Activated naive CD8-positive, alpha-beta T cell treated with anti-CD3 and anti-CD28 coated beads, Interleukin-2, amount 10 ng/mL, durations not matched to agents 7 days and 5 days (primary cell): Measurements from ENCODE around the gene TTLL5. TPM values are rescaled to one million over a fixed set of nuclear protein-coding genes. Genes with fewer than 3 reads are reported as not detected.
"Not testable (repeated sequence)": the region's sequence is repeated elsewhere in the genome, so short reads cannot be mapped to it uniquely, and the experiment has no call there.

ENCODE experiments used
- ATAC-seq: fragments of 150-1000 bp; cut with Tn5 transposase; one replicate; pipeline ENCODE4 v1.10.0; 2021; ENCODE audit warnings: low read depth, moderate library complexity
- POLR2A ChIA-PET: fragments of 350-600 bp; sonication (Branson Sonifier 250); formaldehyde crosslinking; loops from one replicate; lab custom pipeline; 2021; ENCODE audit warnings: antibody characterized with exemption; lab: Charles Lee
- DNase-seq: peaks from one replicate; pipeline ENCODE4 v3.0.0; 2021
- H3K27ac Mint-ChIP-seq: one replicate; pipeline ENCODE4 v1.8.0; 2022; ENCODE audit warnings: mild to moderate bottlenecking, mixed read lengths
- H3K27me3 Mint-ChIP-seq: one replicate; pipeline ENCODE4 v1.8.0; 2022; ENCODE audit warnings: mild to moderate bottlenecking, moderate library complexity, mixed read lengths
- H3K36me3 Mint-ChIP-seq: one replicate; pipeline ENCODE4 v1.8.0; 2021; ENCODE audit warnings: mild to moderate bottlenecking, mixed read lengths
- H3K4me1 Mint-ChIP-seq: one replicate; pipeline ENCODE4 v1.8.0; 2021; ENCODE audit warnings: mixed read lengths
- H3K4me3 Mint-ChIP-seq: one replicate; pipeline ENCODE4 v1.8.0; 2022; ENCODE audit warnings: mild to moderate bottlenecking, moderate library complexity, mixed read lengths
- H3K9me3 Mint-ChIP-seq: one replicate; pipeline ENCODE4 v1.8.0; 2021; ENCODE audit warnings: mixed read lengths
- total RNA-seq, 2 experiments: library from RNA; stranded (reverse); gene quantifications; one replicate each; pipeline ENCODE4 v1.2.3, GENCODE V29; 2021

TTLL5 gene
- total RNA-seq, 2 experiments from 2014 or later, result 31.8 to 32.7 TPM

- peaks cover 49% of the 10 kb centered on the region for H3K36me3 Mint-ChIP-seq
- DNase-seq, H3K4me3 Mint-ChIP-seq, H3K27me3 Mint-ChIP-seq, H3K27ac Mint-ChIP-seq, H3K4me1 Mint-ChIP-seq, ATAC-seq, H3K9me3 Mint-ChIP-seq, POLR2A ChIA-PET: not testable (repeated sequence)
Measured at GRCh38 chr14:75695025-75695424, 34.0 kb downstream of the TTLL5 start.

DNA sequence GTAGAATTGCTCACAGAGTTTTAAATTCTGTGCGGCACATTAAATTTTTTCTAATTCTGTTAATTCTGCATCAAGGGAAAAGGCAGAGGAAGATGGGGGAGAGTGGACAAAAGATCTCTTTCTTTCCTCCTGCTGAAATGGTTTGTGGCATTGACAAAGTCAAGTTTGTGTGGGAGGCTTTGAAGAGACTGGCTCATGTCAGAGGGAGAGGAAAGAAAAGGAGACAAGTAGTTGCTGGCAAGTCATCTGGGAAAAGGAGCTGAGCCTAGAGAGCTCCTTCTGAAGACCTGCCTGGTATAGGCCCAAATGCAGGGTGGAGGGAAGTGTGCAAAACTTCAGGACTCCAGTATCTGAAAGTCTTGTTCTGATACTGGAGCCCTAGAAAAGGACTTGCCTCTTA, 36.3 kb downstream of the TTLL5 start:
- Mint-ChIP-seq H3K27ac (no peak overlapping the region), H3K4me1 (no peaks in the 10 kb centered on the region), H3K4me3 (no peak overlapping the region), H3K36me3 (peaks cover 49% of the 10 kb centered on the region), H3K27me3 (no peaks in the 10 kb centered on the region), H3K9me3 (no peaks in the 10 kb centered on the region)
- POLR2A ChIA-PET, result no interaction called here
- ATAC-seq, result no peak
- no peak for DNase-seq

- Mint-ChIP-seq H3K27me3 (no peaks in the 10 kb centered on the region), H3K9me3 (no peaks in the 10 kb centered on the region), H3K4me3 (no peak overlapping the region), H3K27ac (no peak overlapping the region), H3K36me3 (peaks cover 44% of the 10 kb centered on the region), H3K4me1 (no peaks in the 10 kb centered on the region)
- DNase-seq (no peak), ATAC-seq (no peak)
- POLR2A ChIA-PET, result no interaction called here
Measured at GRCh38 chr14:75697918-75698317, 36.9 kb downstream of the TTLL5 start.

- no peak for ATAC-seq
- H3K4me1 Mint-ChIP-seq, result no peaks in the 10 kb centered on the region
- no peak overlapping the region for H3K4me3 Mint-ChIP-seq
- H3K27ac Mint-ChIP-seq, result no peak overlapping the region
- H3K36me3 Mint-ChIP-seq, result peaks cover 34% of the 10 kb centered on the region
- no peak for DNase-seq
- POLR2A ChIA-PET, result no interaction called here
- H3K9me3 Mint-ChIP-seq, result no peaks in the 10 kb centered on the region
- no peaks in the 10 kb centered on the region for H3K27me3 Mint-ChIP-seq
Measured at GRCh38 chr14:75699331-75699730, 38.3 kb downstream of the TTLL5 start.

DNA sequence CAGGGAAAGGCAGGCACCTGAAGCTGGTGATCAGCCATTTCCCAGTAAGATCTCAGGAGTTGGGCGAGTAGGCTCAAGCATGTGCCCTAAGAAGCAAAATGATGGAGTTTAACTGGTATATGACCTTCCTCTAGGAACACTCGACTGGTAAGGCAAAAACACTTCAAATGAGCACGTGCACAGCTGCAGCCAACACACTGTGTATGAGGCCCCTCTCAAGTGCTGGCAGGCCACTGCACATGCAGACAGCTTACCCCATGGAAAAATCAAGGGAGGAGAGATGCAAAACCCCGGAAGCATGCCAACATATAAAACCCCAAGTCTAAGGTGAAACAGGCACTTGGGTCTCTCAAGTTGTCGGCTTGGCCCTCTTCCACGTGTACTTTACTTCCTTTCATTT, 39.2 kb downstream of the TTLL5 start:
- ATAC-seq (no peak), DNase-seq (no peak)
- no peak overlapping the region for H3K4me3 Mint-ChIP-seq
- H3K9me3 Mint-ChIP-seq, result no peaks in the 10 kb centered on the region
- H3K36me3 Mint-ChIP-seq, result peaks cover 25% of the 10 kb centered on the region
- H3K27ac Mint-ChIP-seq, result no peak overlapping the region
- no peaks in the 10 kb centered on the region for H3K4me1 Mint-ChIP-seq
- POLR2A ChIA-PET, result no interaction called here
- no peaks in the 10 kb centered on the region for H3K27me3 Mint-ChIP-seq

- Mint-ChIP-seq H3K4me1 (no peaks in the 10 kb centered on the region), H3K9me3 (no peaks in the 10 kb centered on the region), H3K36me3 (peaks cover 18% of the 10 kb centered on the region), H3K27me3 (no peaks in the 10 kb centered on the region), H3K4me3 (no peak overlapping the region), H3K27ac (no peak overlapping the region)
- DNase-seq (no peak), ATAC-seq (no peak)
- POLR2A ChIA-PET, result no interaction called here
Measured at GRCh38 chr14:75702122-75702521, 41.1 kb downstream of the TTLL5 start.

- no peak for DNase-seq
- POLR2A ChIA-PET, result no interaction called here
- Mint-ChIP-seq H3K27me3 (no peaks in the 10 kb centered on the region), H3K9me3 (no peaks in the 10 kb centered on the region), H3K4me1 (no peaks in the 10 kb centered on the region), H3K36me3 (peaks cover 18% of the 10 kb centered on the region), H3K4me3 (no peak overlapping the region), H3K27ac (no peak overlapping the region)
- ATAC-seq, result no peak
Measured at GRCh38 chr14:75702616-75703261, 41.7 kb downstream of the TTLL5 start.

- DNase-seq, result no peak
- Mint-ChIP-seq H3K36me3 (peaks cover 17% of the 10 kb centered on the region), H3K27ac (no peak overlapping the region), H3K4me1 (no peaks in the 10 kb centered on the region), H3K27me3 (no peaks in the 10 kb centered on the region), H3K4me3 (no peak overlapping the region), H3K9me3 (no peaks in the 10 kb centered on the region)
- ATAC-seq, result no peak
- POLR2A ChIA-PET, result no interaction called here
Measured at GRCh38 chr14:75703467-75703866, 42.4 kb downstream of the TTLL5 start.

DNA sequence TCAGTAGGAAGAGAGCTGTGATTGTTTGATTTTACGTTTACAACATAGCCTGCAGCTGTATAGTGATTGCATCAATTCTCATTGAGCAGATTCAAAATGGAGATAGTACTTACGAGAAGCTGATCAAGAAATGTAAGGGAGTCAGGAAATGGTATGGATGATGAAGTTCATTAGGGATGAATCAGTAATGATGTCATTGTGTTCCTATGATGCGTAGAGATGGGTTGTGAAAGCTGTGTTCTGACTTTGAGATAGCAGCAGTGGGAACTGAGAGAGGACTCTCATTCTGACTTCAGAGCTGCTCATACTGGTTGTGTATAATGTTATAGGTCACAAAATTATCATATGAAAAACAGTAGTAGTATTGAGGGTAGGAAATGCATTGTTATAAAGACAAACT, 44.0 kb downstream of the TTLL5 start:
- Mint-ChIP-seq H3K27ac (no peak overlapping the region), H3K4me1 (no peaks in the 10 kb centered on the region), H3K4me3 (no peak overlapping the region), H3K27me3 (no peaks in the 10 kb centered on the region), H3K9me3 (no peaks in the 10 kb centered on the region), H3K36me3 (peaks cover 10% of the 10 kb centered on the region)
- DNase-seq (no peak), ATAC-seq (no peak)
- POLR2A ChIA-PET, result no interaction called here

DNA sequence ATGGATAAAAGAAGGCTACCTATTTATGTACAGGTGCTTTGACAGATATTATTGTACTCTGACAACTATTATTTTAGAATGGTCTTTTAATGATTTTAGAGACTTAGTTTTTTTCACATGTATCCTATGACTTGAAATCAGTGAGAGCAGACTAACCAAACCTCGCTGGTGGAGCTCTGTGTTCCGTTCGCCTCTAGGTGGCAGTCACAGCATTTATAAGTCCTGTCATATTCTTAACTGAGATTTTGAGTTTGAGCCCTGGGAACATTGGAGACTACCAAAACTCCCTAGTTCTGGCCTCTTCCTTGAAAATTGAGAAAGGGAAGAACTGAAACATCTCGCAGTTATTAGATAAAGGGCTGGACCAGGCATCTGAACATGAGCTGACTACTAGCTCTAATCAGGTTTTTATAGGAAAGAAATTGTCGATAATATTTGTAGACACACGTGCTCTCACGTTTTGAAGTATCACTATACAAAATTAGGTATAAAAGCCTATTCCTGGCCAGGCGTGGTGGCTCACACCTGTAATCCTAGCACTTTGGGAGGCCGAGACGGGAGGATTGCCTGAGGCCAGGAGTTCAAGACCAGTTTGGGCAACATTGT, 48.3 kb downstream of the TTLL5 start:
- Mint-ChIP-seq H3K36me3 (no peaks in the 10 kb centered on the region), H3K9me3 (no peaks in the 10 kb centered on the region), H3K4me3 (no peak overlapping the region), H3K27me3 (no peaks in the 10 kb centered on the region), H3K4me1 (no peaks in the 10 kb centered on the region), H3K27ac (no peak overlapping the region)
- POLR2A ChIA-PET, result interaction anchor here (0.6 to 1.6 kb wide), 5 partner anchors 39 to 806 kb away, joined by 4 to 7 read pairs (median 4); partner anchors contain the start of gene TGFB3
- ATAC-seq (peak; percentile 70), DNase-seq (peak; percentile 39)

DNA sequence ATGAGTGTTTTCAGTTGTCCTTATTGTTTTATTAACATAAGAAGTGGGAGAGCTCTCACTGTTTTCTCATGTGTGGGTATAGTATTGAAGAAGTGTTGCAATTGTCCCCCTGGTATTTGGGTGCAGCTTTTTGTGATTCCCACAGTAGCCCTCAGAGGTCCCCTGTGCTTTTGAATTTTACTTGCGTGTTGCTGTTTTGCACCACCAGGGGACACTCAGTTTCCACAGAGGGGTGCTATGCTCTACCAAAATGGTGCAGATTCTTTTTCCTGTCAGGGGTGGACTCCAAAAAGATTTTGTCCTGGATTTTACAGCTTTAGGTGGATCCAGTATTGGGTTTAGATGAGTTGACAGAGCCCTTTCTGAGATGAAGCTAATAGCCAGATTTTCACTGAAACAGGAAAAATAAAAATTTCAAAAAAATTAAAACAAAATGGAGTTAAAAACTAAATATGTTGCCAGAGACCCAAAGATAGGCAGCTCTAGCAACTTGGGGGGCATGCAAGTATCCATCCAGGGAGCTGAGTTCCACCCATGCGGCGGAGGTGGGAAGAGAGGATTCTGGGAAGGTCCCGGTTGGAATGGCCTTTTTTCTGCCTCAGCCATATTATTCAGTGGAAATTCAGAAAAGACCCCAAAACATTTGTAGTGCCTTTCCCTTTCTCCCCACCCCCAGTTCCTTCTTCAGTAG, 50.2 kb downstream of the TTLL5 start:
- H3K9me3 Mint-ChIP-seq, result no peaks in the 10 kb centered on the region
- no peaks in the 10 kb centered on the region for H3K36me3 Mint-ChIP-seq
- no peak for ATAC-seq
- no peak overlapping the region for H3K4me3 Mint-ChIP-seq
- peaks cover 2% of the 10 kb centered on the region for H3K4me1 Mint-ChIP-seq
- no peaks in the 10 kb centered on the region for H3K27me3 Mint-ChIP-seq
- no peak overlapping the region for H3K27ac Mint-ChIP-seq
- no peak for DNase-seq
- POLR2A ChIA-PET, result no interaction called here

- peaks cover 2% of the 10 kb centered on the region for H3K4me1 Mint-ChIP-seq
- no peak for DNase-seq
- no peak for ATAC-seq
- H3K9me3 Mint-ChIP-seq, result no peaks in the 10 kb centered on the region
- no peaks in the 10 kb centered on the region for H3K27me3 Mint-ChIP-seq
- H3K36me3 Mint-ChIP-seq, result no peaks in the 10 kb centered on the region
- no peak overlapping the region for H3K27ac Mint-ChIP-seq
- POLR2A ChIA-PET, result no interaction called here
- H3K4me3 Mint-ChIP-seq, result no peak overlapping the region
Measured at GRCh38 chr14:75711796-75712211, 50.8 kb downstream of the TTLL5 start.

- Mint-ChIP-seq H3K27ac (no peak overlapping the region), H3K9me3 (no peaks in the 10 kb centered on the region), H3K4me1 (peaks cover 2% of the 10 kb centered on the region), H3K4me3 (no peak overlapping the region), H3K36me3 (peaks cover 9% of the 10 kb centered on the region), H3K27me3 (no peaks in the 10 kb centered on the region)
- DNase-seq, result no peak
- POLR2A ChIA-PET, result no interaction called here
- no peak for ATAC-seq
Measured at GRCh38 chr14:75714991-75715390, 53.9 kb downstream of the TTLL5 start.
